C4-2B (cell line): ENCODE data around the gene SPECC1.

Experiments
- ZFX ChIP-seq: fragments of 450-650 bp; IDR thresholded peaks from 2 replicates; pipeline ENCODE4 v1.6.1; 2017
- TF ChIP-seq, protein P1 (sequence below): fragments of 450-650 bp; conservative IDR thresholded peaks from 2 replicates; pipeline ENCODE4 v1.5.1; 2017; ENCODE audit warnings: mild to moderate bottlenecking

DNA sequence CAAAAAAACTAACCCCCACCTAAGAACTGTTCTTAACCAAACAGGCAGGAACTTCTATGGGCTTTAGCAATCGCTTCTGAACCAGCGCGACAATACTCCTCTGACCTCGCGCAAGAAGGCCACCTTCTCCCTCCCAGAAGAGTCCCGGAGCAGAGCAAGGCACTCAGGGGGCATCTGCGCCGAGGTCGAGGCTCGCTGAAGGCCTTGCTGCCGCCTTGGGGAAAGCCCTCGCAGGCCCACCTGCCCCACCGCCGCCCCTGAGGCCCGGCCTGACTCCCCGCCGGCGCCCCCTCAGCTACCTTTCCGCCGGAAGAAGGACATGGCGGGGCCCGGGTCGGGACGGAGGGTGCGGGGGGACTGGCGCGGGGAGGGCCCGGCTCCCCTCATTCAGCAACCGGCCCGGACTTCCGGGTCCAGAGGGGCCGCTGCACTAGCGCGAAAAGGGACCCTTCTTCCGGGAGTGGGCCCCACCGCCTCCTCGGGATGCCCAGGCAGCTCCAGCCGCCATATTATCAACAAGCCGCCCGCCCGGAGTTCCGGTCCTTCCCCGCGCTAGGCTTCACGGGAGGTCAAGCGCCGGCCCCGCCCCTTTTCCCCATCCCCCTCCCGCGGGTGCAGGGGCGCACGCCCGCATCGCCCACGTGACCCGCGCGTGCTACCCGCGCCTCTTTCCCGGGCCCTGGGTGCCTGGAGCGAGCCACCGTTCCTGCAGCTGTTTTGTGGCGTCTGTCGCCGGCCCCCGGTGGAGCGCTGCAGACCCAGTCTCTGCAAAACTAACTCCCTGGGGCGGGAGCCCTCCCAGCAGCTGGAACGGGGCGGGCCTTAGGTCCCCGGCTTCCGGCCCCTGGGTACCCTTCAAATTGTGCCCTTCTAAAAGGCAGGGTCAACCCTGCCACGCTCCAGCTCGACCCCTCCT lies 31.6 kb upstream of the SPECC1 start, which contains the start of gene AKAP10:
- TF ChIP-seq, protein P1, sequence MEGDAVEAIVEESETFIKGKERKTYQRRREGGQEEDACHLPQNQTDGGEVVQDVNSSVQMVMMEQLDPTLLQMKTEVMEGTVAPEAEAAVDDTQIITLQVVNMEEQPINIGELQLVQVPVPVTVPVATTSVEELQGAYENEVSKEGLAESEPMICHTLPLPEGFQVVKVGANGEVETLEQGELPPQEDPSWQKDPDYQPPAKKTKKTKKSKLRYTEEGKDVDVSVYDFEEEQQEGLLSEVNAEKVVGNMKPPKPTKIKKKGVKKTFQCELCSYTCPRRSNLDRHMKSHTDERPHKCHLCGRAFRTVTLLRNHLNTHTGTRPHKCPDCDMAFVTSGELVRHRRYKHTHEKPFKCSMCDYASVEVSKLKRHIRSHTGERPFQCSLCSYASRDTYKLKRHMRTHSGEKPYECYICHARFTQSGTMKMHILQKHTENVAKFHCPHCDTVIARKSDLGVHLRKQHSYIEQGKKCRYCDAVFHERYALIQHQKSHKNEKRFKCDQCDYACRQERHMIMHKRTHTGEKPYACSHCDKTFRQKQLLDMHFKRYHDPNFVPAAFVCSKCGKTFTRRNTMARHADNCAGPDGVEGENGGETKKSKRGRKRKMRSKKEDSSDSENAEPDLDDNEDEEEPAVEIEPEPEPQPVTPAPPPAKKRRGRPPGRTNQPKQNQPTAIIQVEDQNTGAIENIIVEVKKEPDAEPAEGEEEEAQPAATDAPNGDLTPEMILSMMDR: no peak
- peak; percentile 73 for TF ChIP-seq ZFX
